ENCODE results near the gene RFX4.

GRCh38 chr12:106657488-106657887, 74.7 kb downstream of the RFX4 start:
- TF ChIP-seq POLR2AphosphoS5 (IDR thresholded peaks at IDR 0.05; ENCODE audit: low read depth, low read length) (no peak), CTCF (IDR thresholded peaks at IDR 0.05) (no peak), SIN3A (IDR thresholded peaks at IDR 0.05; ENCODE audit: borderline replicate concordance, insufficient read depth, low read depth, low read length) (no peak)

Data from Panc1 (cell line).